Neural progenitor cell (in vitro differentiated cells): ENCODE results near the gene FCMR.

Experiments
- CTCF ChIP-seq: fragments of 200-600 bp; sonication (generic); IDR thresholded peaks from 2 replicates; pipeline ENCODE4 v1.5.1; 2017; ENCODE audit warnings: antibody characterized with exemption, mild to moderate bottlenecking
- EZH2 ChIP-seq: fragments of 200-600 bp; sonication (generic); IDR thresholded peaks from 2 replicates; pipeline ENCODE4 v1.6.1; 2017; ENCODE audit warnings: antibody characterized with exemption, mild to moderate bottlenecking, moderate library complexity

DNA sequence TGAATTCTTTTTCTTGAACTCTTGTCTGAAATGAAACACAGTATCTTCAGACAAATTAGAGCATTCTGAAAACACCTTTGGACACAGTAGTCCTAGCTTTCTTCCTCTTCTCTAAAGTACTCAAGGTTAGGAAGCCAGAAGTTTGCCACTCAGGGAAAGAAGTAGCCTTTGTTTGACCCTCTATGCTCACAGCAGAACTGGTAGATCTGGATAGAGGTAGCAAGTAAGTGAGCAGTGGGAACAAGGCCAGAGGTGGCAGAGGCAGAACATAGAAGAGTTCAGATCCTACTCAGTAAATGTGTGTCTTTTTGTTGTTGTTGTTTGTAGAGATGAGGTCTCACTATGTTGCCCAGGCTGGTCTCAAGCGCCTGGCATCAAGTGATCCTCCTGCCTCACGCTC, 31.9 kb upstream of the FCMR start:
- no peak for TF ChIP-seq CTCF
- TF ChIP-seq EZH2 = no peak
